Esophagus mucosa (tissue), 1 donor: Measurements from ENCODE around the gene FHIT. TPM values are rescaled to one million over a fixed set of nuclear protein-coding genes. Genes with fewer than 3 reads are reported as not detected.

ENCODE experiments used
- ATAC-seq: fragments of 200-7000 bp; cut with Tn5 transposase; one replicate; pipeline ENCODE4 v1.9.1; 2020
- total RNA-seq: library from RNA; stranded (reverse); gene quantifications from one replicate; pipeline ENCODE4 v1.2.4, GENCODE V29; 2023
- donor health status: DM: yes; HTN: yes; CAD: no.

Gene FHIT
- total RNA-seq, 1 donor from 2014 or later = 10.5 TPM

GRCh38 chr3:59750391-59750790, 1500.9 kb downstream of the FHIT start:
- ATAC-seq = no peak

- ATAC-seq = no peak
Measured at GRCh38 chr3:59749291-59749690, 1502.0 kb downstream of the FHIT start.

- no peak for ATAC-seq
Measured at GRCh38 chr3:59746585-59746984, 1504.7 kb downstream of the FHIT start.

- no peak for ATAC-seq
Measured at GRCh38 chr3:59737241-59737640, 1514.0 kb downstream of the FHIT start.

- no peak for ATAC-seq
Measured at GRCh38 chr3:59734061-59734460, 1517.2 kb downstream of the FHIT start.

GRCh38 chr3:59733041-59733809, 1518.0 kb downstream of the FHIT start:
- ATAC-seq = no peak

- no peak for ATAC-seq
Measured at GRCh38 chr3:59731943-59732342, 1519.3 kb downstream of the FHIT start.

- no peak for ATAC-seq
Measured at GRCh38 chr3:59730591-59730990, 1520.7 kb downstream of the FHIT start.

GRCh38 chr3:59728587-59728908, 1522.7 kb downstream of the FHIT start:
- no peak for ATAC-seq

- no peak for ATAC-seq
Measured at GRCh38 chr3:59727902-59728586, 1523.2 kb downstream of the FHIT start.

GRCh38 chr3:59726279-59726678, 1525.0 kb downstream of the FHIT start:
- no peak for ATAC-seq

GRCh38 chr3:59717679-59718205, 1533.5 kb downstream of the FHIT start:
- no peak for ATAC-seq

GRCh38 chr3:59714066-59714465, 1537.2 kb downstream of the FHIT start:
- no peak for ATAC-seq

GRCh38 chr3:59710554-59710953, 1540.7 kb downstream of the FHIT start:
- ATAC-seq = no peak

- ATAC-seq = no peak
Measured at GRCh38 chr3:59709702-59710553, 1541.3 kb downstream of the FHIT start.

GRCh38 chr3:59708202-59708601, 1543.0 kb downstream of the FHIT start:
- no peak for ATAC-seq

- ATAC-seq = no peak
Measured at GRCh38 chr3:59704292-59704691, 1547.0 kb downstream of the FHIT start.

GRCh38 chr3:59699648-59700320, 1551.5 kb downstream of the FHIT start:
- no peak for ATAC-seq
